WTC11 (cell line): ENCODE results near the gene RAB3A. TPM values are rescaled to one million over a fixed set of nuclear protein-coding genes. Genes with fewer than 3 reads are reported as not detected.

Experiments
- ATAC-seq: fragments of 200-7000 bp; cut with Tn5 transposase; 2 replicates; pipeline ENCODE4 v1.10.0; 2021; ENCODE audit warnings: mild to moderate bottlenecking, moderate library complexity
- CTCF ChIA-PET: fragments of 300-600 bp; sonication (Branson Sonifier 250); formaldehyde crosslinking; loops from one replicate; lab custom pipeline; 2021; ENCODE audit warnings: antibody characterized with exemption; lab: Charles Lee
- POLR2A ChIA-PET: fragments of 350-600 bp; sonication (Branson Sonifier 250); formaldehyde crosslinking; loops from one replicate; lab custom pipeline; 2021; ENCODE audit warnings: antibody characterized with exemption; lab: Charles Lee
- DNase-seq: peaks from one replicate; pipeline ENCODE4 v3.0.0; 2021; ENCODE audit warnings: low spot score
- H3K27ac Mint-ChIP-seq: 2 replicates; pipeline ENCODE4 v1.8.0; 2021; ENCODE audit warnings: mixed read lengths
- H3K27me3 Mint-ChIP-seq: 2 replicates; pipeline ENCODE4 v1.8.0; 2021; ENCODE audit warnings: low read depth, mild to moderate bottlenecking, moderate library complexity, mixed read lengths
- H3K36me3 Mint-ChIP-seq: 2 replicates; pipeline ENCODE4 v1.8.0; 2021; ENCODE audit warnings: mixed read lengths
- H3K4me1 Mint-ChIP-seq: 2 replicates; pipeline ENCODE4 v1.8.0; 2022; ENCODE audit warnings: mixed read lengths
- H3K4me3 Mint-ChIP-seq: 2 replicates; pipeline ENCODE4 v1.8.0; 2021; ENCODE audit warnings: mild to moderate bottlenecking, moderate library complexity, mixed read lengths
- H3K9me3 Mint-ChIP-seq: 2 replicates; pipeline ENCODE4 v1.8.0; 2021; ENCODE audit warnings: mixed read lengths
- CBFB ChIP-seq: sonication (generic); formaldehyde crosslinking; IDR thresholded peaks from 2 replicates; pipeline ENCODE4 v1.8.1; 2022; ENCODE audit warnings: mild to moderate bottlenecking, low read depth, missing genetic modification reagents
- CDX4 ChIP-seq: fragments of 250-450 bp; sonication (Bioruptor Pico); IDR thresholded peaks from 2 replicates; pipeline ENCODE4 v1.9.0; 2021; ENCODE audit warnings: moderate library complexity, mild to moderate bottlenecking, inconsistent platforms, borderline replicate concordance
- ETV6 ChIP-seq: sonication (generic); formaldehyde crosslinking; IDR thresholded peaks from 2 replicates; pipeline ENCODE4 v1.8.1; 2022; ENCODE audit warnings: mild to moderate bottlenecking, missing genetic modification reagents
- FOXK1 ChIP-seq: sonication (generic); formaldehyde crosslinking; IDR thresholded peaks from 2 replicates; pipeline ENCODE4 v1.8.0; 2022; ENCODE audit warnings: mild to moderate bottlenecking, moderate library complexity, missing genetic modification reagents
- GABPB1 ChIP-seq: sonication (generic); formaldehyde crosslinking; IDR thresholded peaks from 2 replicates; pipeline ENCODE4 v1.8.1; 2023; ENCODE audit warnings: mild to moderate bottlenecking, missing genetic modification reagents
- HMGA2 ChIP-seq: fragments of 250-450 bp; sonication (Bioruptor Pico); IDR thresholded peaks from 2 replicates; pipeline ENCODE4 v1.4.0; 2021; ENCODE audit warnings: mild to moderate bottlenecking, moderate library complexity
- NFE2L1 ChIP-seq: sonication (generic); formaldehyde crosslinking; IDR thresholded peaks from 2 replicates; pipeline ENCODE4 v1.8.1; 2023; ENCODE audit warnings: missing genetic modification reagents
- PRDM15 ChIP-seq: sonication (generic); formaldehyde crosslinking; IDR thresholded peaks from 2 replicates; pipeline ENCODE4 v1.8.0; 2022; ENCODE audit warnings: missing genetic modification reagents
- SMAD4 ChIP-seq: sonication (generic); formaldehyde crosslinking; IDR thresholded peaks from 2 replicates; pipeline ENCODE4 v1.8.0; 2022; ENCODE audit warnings: mild to moderate bottlenecking, missing genetic modification reagents
- SP1 ChIP-seq: sonication (generic); formaldehyde crosslinking; conservative IDR thresholded peaks from 2 replicates; pipeline ENCODE4 v1.8.1; 2022; ENCODE audit warnings: missing genetic modification reagents
- ZNF423 ChIP-seq: fragments of 250-450 bp; sonication (Bioruptor Pico); IDR thresholded peaks from 2 replicates; pipeline ENCODE4 v2.1.2; 2022; ENCODE audit warnings: mild to moderate bottlenecking, moderate library complexity
- total RNA-seq: library from RNA; stranded (reverse); gene quantifications from 3 replicates; pipeline ENCODE4 v1.2.3, GENCODE V29; 2021
- TF ChIP-seq, protein P1 (sequence below): fragments of 200-600 bp; IDR thresholded peaks from 2 replicates; pipeline ENCODE4 v1.8.0; 2022; ENCODE audit warnings: antibody characterized with exemption
- TF ChIP-seq, protein P2 (sequence below): sonication (generic); formaldehyde crosslinking; IDR thresholded peaks from 2 replicates; pipeline ENCODE4 v1.8.1; 2023; ENCODE audit warnings: mild to moderate bottlenecking, moderate library complexity, missing genetic modification reagents

Gene RAB3A
- total RNA-seq, 1 experiment from 2014 or later = 12.2 TPM

DNA sequence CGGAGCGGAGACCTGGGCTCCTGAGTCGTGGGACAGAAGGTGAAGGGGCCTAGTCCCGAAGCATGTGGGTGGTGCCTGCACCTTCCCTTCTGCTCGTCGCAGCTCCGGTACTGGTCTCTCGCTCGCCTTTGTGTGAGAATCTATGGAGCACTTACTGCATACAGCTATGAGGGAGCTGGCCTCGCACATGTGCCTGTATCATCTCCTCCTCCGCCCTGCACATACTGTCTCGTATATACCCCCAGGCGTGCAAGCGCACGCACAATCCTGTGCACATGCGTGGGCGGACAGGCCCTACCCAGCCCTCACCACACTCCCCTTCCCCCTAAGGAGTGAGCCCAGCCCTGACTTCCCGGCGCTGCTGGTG is 42.2 kb downstream of the RAB3A start:
- Mint-ChIP-seq H3K4me1 (peaks cover 10% of the 10 kb centered on the region; the same call in 1 of the 2 replicates), H3K27ac (no peak overlapping the region), H3K4me3 (peak overlapping the region; percentile 42; the same call in 1 of the 2 replicates), H3K36me3 (peaks cover 24% of the 10 kb centered on the region), H3K9me3 (no peaks in the 10 kb centered on the region), H3K27me3 (no peaks in the 10 kb centered on the region)
- ATAC-seq = no peak
- ChIA-PET POLR2A (interaction anchor here (0.6 kb wide), 1 partner anchor 120 kb away, joined by 4 read pairs; the partner anchor contains the start of gene JUND), CTCF (interaction anchor here (0.5 to 2.4 kb wide), 42 partner anchors 10 to 227 kb away, joined by 3 to 40 read pairs (median 4); partner anchors contain the start of genes IQCN, MAST3, MPV17L2 and PIK3R2)
- no peak for DNase-seq
- TF ChIP-seq CDX4 (CRISPR knock-in tag) (no peak), SMAD4 (no peak)
- TF ChIP-seq, protein P1, sequence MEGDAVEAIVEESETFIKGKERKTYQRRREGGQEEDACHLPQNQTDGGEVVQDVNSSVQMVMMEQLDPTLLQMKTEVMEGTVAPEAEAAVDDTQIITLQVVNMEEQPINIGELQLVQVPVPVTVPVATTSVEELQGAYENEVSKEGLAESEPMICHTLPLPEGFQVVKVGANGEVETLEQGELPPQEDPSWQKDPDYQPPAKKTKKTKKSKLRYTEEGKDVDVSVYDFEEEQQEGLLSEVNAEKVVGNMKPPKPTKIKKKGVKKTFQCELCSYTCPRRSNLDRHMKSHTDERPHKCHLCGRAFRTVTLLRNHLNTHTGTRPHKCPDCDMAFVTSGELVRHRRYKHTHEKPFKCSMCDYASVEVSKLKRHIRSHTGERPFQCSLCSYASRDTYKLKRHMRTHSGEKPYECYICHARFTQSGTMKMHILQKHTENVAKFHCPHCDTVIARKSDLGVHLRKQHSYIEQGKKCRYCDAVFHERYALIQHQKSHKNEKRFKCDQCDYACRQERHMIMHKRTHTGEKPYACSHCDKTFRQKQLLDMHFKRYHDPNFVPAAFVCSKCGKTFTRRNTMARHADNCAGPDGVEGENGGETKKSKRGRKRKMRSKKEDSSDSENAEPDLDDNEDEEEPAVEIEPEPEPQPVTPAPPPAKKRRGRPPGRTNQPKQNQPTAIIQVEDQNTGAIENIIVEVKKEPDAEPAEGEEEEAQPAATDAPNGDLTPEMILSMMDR = 0 out of 2 replicates have a peak, but pooled peaks have one; percentile 32

- Mint-ChIP-seq H3K4me3 (peak overlapping the region; percentile 42), H3K27ac (no peak overlapping the region), H3K4me1 (peaks cover 15% of the 10 kb centered on the region), H3K9me3 (no peaks in the 10 kb centered on the region), H3K36me3 (peaks cover 27% of the 10 kb centered on the region), H3K27me3 (no peaks in the 10 kb centered on the region)
- DNase-seq = peak; percentile 77
- CTCF ChIA-PET = interaction anchor here (0.5 to 2.4 kb wide), 46 partner anchors 9 to 227 kb away, joined by 3 to 40 read pairs (median 4); partner anchors contain the start of genes IFI30, IQCN, MAST3 and MPV17L2
- ATAC-seq = peak; percentile 84
- TF ChIP-seq ZNF423 (CRISPR knock-in tag) (peak; percentile 44; the same call in 1 of the 2 replicates), NFE2L1 (CRISPR knock-in tag) (no peak), SP1 (CRISPR knock-in tag) (peak; percentile 90), ETV6 (no peak), CBFB (CRISPR knock-in tag) (no peak), PRDM15 (0 out of 2 replicates have a peak, but pooled peaks have one; percentile 1), FOXK1 (CRISPR knock-in tag) (no peak), HMGA2 (CRISPR knock-in tag) (no peak), GABPB1 (CRISPR knock-in tag) (no peak)
- TF ChIP-seq, protein P1 = peak; percentile 64; the same call in 1 of the 2 replicates
- TF ChIP-seq, protein P2, sequence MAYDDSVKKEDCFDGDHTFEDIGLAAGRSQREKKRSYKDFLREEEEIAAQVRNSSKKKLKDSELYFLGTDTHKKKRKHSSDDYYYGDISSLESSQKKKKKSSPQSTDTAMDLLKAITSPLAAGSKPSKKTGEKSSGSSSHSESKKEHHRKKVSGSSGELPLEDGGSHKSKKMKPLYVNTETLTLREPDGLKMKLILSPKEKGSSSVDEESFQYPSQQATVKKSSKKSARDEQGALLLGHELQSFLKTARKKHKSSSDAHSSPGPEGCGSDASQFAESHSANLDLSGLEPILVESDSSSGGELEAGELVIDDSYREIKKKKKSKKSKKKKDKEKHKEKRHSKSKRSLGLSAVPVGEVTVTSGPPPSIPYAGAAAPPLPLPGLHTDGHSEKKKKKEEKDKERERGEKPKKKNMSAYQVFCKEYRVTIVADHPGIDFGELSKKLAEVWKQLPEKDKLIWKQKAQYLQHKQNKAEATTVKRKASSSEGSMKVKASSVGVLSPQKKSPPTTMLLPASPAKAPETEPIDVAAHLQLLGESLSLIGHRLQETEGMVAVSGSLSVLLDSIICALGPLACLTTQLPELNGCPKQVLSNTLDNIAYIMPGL = 0 out of 2 replicates have a peak, but pooled peaks have one; percentile 19
- POLR2A ChIA-PET = interaction anchor here (0.6 kb wide), 1 partner anchor 120 kb away, joined by 4 read pairs; the partner anchor contains the start of gene JUND
Measured at GRCh38 chr19:18160971-18161635, 42.7 kb downstream of the RAB3A start.
